Measurements from ENCODE around the gene IL15. TPM values are rescaled to one million over a fixed set of nuclear protein-coding genes. Genes with fewer than 3 reads are reported as not detected.
"Not testable (repeated sequence)": the region's sequence is repeated elsewhere in the genome, so short reads cannot be mapped to it uniquely, and the experiment has no call there.

IL15 gene
- polyA plus RNA-seq, 1 donor = 2.5 TPM

GRCh38 chr4:141703497-141703896, 67.1 kb downstream of the IL15 start:
- DNase-seq = no peak

DNA sequence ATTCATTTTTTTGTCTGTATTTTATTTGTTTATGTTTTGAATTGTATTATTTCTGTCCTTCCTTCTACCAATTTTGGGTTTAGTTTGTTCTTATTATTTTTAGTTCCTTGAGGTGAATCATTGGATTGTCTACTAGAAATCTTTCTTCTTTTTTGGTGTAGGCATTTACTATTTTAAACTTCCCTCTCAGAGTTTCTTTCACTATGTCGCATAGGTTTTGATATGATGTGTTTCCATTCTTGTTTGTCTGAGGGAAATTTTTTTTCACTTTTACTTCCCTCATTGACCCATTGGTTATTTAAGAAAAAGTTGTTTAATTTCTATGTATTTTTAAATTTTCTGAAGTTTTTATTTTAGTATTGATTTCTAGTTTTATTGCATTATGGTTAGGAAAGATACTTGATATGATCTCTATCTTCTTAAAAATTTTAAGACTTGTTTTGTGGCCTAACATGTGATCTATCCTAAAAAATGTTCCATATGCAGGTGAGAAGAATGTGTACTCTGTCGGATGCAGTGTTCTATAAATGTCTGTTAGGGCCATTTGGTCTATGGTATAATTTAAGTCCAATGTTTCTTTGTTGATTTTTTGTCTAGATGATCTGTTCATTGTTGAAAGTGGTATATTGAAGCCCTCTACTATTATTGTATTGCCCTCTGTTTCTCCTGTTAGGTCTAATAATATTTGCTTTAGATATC, 68.8 kb downstream of the IL15 start:
- DNase-seq = no peak

DNA sequence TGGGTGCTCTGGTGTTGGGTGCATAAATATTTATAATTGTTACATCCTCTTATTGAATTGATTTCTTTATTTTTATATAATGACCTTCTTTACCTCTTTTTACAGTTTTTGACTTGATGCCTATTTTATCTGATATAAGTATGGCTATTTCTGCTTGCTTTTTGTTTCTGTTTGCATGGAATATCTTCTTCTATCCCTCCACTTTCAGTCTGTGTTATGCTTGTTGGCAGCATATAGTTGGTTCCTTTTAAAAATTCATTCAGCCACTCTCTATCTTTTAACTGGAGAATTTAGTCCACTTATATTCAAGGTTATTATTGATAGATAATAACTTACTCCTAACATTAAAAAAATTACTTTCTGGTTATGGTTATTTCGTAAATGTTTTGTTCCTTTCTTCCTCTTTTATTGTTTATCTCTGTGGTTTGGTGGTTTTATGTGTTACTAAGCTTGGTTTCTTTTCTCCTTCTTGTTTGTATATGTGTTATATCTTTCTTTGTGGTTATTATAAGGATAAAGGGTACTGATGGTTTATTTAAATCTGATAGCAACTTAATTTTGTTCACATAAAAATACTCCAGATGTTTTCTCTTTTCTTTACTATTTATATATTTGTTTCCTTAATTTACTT, 69.5 kb downstream of the IL15 start:
- no peak for DNase-seq

DNA sequence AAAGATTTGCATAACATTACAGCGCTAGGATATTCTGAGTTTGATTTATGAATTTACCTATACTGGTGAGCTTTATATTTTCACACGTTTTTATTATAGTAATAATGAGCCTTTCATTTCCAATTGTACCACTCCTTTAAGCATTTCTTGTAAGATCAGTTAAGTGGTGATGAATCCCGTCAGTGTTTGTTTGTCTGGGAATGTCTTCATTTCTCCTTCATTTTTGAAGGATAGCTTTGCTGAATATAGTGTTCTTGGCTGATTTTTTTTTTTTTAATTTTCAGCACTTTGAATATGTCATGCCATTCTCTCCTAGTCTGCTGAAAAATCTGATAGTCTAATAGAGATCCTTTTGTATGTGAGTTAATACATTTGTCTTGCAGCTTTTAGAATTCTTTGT, 70.1 kb downstream of the IL15 start:
- no peak for DNase-seq

DNA sequence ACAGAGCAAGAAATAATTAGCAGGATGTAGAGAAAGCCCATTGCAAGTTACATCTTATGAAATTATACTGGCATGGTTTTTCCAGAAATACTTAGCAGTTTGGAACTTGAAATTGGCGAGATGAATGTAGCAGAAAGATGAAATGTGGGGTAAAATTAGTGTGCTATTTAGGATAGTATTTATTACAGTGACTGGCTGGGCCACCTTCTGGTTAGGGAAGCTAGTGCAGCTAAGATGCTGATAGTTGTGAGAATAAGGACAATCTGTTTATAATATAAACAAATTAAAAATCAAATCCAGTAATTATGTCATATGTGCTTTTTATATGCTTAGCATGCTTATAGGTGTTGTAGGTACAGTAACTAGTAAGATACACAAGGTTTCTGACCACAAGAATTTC, 74.8 kb downstream of the IL15 start:
- no peak for DNase-seq

GRCh38 chr4:141713185-141713584, 76.8 kb downstream of the IL15 start:
- DNase-seq = no peak

DNA sequence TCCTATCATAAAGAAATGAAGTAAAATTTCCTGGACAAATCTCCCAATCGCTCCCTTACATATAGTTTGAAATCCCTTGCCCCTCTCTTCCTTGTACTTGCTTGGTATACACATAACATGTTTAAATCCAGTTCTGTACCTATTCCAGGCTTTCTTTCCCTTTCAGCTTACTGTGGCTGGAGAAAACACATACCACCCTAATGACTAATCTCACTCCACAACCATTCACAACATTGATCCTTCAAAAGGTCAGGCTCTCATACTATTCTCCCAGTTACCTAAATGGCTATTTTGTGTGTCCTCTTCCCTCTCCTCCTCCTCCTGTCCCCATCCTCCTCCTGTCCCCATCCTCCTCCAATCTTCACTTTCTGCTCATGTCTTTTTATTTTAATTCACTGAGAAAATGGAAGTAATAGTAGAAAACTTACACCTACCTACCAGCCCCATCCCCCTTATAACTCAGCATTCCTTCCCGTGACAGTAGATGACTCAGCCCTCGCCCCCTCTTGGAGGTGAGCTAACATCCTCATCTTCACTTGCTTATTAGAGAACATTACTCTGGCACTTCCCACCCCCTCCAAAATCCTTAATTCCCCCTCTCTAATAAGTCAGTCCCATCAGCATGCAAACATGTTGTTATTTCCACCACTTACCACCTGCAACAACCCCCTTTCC, 77.5 kb downstream of the IL15 start:
- no peak for DNase-seq

DNA sequence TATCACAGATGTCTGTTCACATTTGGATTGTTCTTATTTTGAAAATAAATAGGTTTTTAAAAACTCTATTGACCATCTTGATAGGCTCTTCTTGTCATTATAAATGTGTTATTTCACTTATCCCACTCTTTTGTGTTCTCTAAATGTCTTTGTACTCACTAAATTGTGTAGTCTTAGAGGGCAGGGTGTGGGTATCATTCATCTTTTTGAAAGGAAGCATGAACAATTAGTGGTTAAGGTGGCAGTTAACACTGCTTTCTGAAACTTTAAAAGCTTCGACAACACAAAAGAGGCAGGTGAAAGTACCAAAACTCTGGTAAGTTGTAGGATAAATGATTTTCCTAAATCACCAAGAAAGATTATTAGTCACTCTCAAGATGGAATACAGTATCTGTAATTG, 83.2 kb downstream of the IL15 start:
- no peak for DNase-seq

DNA sequence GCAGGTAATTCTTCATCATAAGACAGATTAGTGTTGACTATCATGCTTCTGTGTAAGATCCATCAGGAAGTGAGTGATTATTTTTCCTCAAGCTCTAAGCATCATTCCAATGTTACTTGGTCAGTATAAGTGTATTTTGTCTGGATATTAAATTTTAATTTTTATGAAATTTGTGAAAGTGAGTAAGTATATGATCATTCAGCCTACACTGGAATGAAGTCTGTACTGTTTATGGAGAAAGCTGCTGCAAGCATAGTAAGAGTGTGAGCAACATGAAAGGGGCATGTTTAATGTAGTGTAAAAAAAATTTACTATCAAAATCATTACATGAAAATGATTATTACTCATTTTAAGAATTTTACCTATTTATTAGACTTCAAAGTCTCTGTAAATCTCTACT, 84.8 kb downstream of the IL15 start:
- DNase-seq = no peak

DNA sequence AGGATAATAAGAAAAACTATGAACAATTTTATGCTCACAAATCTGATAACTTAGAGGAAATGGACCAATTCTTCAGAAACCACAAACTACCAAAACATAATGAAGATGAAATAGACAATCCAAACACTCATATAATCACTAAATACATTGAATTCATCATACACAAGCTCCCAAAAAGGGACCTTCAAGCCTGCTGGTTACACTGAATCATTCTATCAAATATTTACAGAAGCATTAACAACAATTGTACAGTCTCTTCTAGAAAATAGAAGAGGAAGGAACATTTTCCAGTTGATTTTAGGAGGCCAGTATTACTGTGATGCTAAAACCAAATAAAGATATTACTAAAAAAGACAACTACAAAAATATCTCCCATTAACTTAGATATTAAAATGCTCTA, 88.3 kb downstream of the IL15 start:
- DNase-seq = no peak

DNA sequence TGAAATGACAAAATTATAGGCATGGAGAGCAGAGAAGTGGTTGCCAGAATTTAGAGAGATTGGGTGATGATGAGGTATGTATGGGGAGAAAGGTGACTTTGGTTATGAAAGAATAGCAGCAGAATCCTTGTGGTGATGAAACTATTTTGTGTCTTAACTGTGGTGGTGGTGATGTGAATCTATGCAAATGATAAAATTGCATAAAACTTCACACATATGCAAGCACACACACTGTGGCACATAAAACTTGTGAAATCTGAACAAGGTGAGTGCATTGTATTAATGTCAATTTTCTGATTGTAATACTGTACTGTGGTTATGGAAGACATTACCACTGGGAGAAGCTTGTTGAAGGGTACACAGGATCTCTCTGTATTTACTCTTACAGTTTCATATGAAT, 91.0 kb downstream of the IL15 start:
- no peak for DNase-seq

GRCh38 chr4:141730805-141731204, 94.4 kb downstream of the IL15 start:
- no peak for DNase-seq

- no peak for DNase-seq
Measured at GRCh38 chr4:141731481-141731880, 95.1 kb downstream of the IL15 start.

GRCh38 chr4:141739636-141740035, 103.3 kb downstream of the IL15 start:
- no peak for DNase-seq

GRCh38 chr4:141746026-141746425, 109.6 kb downstream of the IL15 start:
- DNase-seq = no peak

- DNase-seq = not testable (repeated sequence)
Measured at GRCh38 chr4:141751806-141752205, 115.4 kb downstream of the IL15 start.

DNA sequence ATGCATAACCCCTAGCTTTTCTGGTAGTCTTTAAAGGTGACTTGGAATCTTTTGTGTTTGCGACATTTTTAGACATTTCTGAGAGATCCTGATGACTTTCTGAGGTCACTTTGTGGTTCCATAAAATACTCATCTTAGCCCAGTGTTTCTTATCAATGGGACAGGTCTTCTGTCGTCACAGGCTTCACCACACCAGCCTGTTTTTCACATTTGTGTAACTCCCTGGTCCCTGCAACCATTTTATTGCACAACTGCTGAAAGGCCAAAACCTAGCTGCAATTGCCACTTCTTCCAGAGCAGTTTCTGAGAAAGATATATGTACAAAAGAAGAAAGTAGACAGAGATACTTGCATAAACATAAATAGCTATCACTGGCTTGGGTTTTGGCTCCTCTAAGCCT, 120.9 kb downstream of the IL15 start:
- DNase-seq = no peak

- DNase-seq = no peak
Measured at GRCh38 chr4:141759796-141760425, 123.5 kb downstream of the IL15 start.

GRCh38 chr4:141761926-141762325, 125.5 kb downstream of the IL15 start:
- no peak for DNase-seq

- no peak for DNase-seq
Measured at GRCh38 chr4:141763374-141763773, 127.0 kb downstream of the IL15 start.

GRCh38 chr4:141768954-141769353, 132.6 kb downstream of the IL15 start:
- no peak for DNase-seq

GRCh38 chr4:141771889-141772830, 135.8 kb downstream of the IL15 start:
- no peak for DNase-seq
